HL-60 (cell line): Measurements from ENCODE around the gene ZFHX2.

Experiments used
- DNase-seq, 2 experiments: peaks; one replicate each; pipeline ENCODE4 v3.0.0-alpha.2; 2010 to 2020; ENCODE audit warnings: low read depth in 1 of 2, low spot score in 1 of 2
- H3K27ac ChIP-seq: fragments of 250-450 bp; sonication (Bioruptor Pico); replicated peaks from 2 replicates; pipeline ENCODE4 v1.5.1; 2020; ENCODE audit warnings: mild to moderate bottlenecking, moderate library complexity
- H3K27me3 ChIP-seq: fragments of 250-450 bp; sonication (Bioruptor Pico); 2 replicates; pipeline ENCODE4 v1.5.1; 2021; ENCODE audit warnings: mild to moderate bottlenecking, moderate library complexity; ENCODE audit not compliant: insufficient read depth, poor library complexity, severe bottlenecking
- H3K4me3 ChIP-seq: replicated peaks from 2 replicates; pipeline ENCODE4 v1.5.1; 2011; ENCODE audit warnings: mild to moderate bottlenecking, control low read depth, low read length; ENCODE audit not compliant: insufficient read depth
- CTCF ChIP-seq: IDR thresholded peaks from one replicate; pipeline ENCODE4 v1.5.1; 2011; ENCODE audit warnings: low read length, control low read depth, inconsistent platforms; ENCODE audit not compliant: insufficient read depth
- GABPA ChIP-seq: IDR thresholded peaks from 2 replicates; pipeline ENCODE4 v1.6.1; 2012; ENCODE audit warnings: low read depth
- POLR2AphosphoS5 ChIP-seq: IDR thresholded peaks from 2 replicates; pipeline ENCODE4 v1.6.1; 2012; ENCODE audit warnings: low read depth
- REST ChIP-seq: IDR thresholded peaks from 2 replicates; pipeline ENCODE4 v1.6.1; 2012; ENCODE audit warnings: low read depth; ENCODE audit not compliant: insufficient replicate concordance
- SPI1 ChIP-seq: IDR thresholded peaks from 2 replicates; pipeline ENCODE4 v1.6.1; 2012; ENCODE audit warnings: low read depth, mild to moderate bottlenecking, borderline replicate concordance

ZFHX2 gene

GRCh38 chr14:23521785-23522640 is 29.6 kb downstream of the ZFHX2 start:
- DNase-seq, result peak in 1 of 2 experiments; percentile 54
- Histone ChIP-seq H3K27ac (no peak overlapping the region), H3K27me3 (no peaks in the 10 kb centered on the region), H3K4me3 (no peak overlapping the region)
- no peak for TF ChIP-seq SPI1
- no peak for TF ChIP-seq REST
- no peak for TF ChIP-seq GABPA
- TF ChIP-seq POLR2AphosphoS5, result no peak
- TF ChIP-seq CTCF, result no peak

- no peak for TF ChIP-seq CTCF
- TF ChIP-seq POLR2AphosphoS5, result no peak
- TF ChIP-seq SPI1, result no peak
- TF ChIP-seq REST, result no peak
- TF ChIP-seq GABPA, result no peak
- no peaks in the 10 kb centered on the region for H3K27me3 ChIP-seq
- no peak overlapping the region for H3K27ac ChIP-seq
- no peak overlapping the region for H3K4me3 ChIP-seq
- DNase-seq, result no peak
Observed at GRCh38 chr14:23520899-23521533, 30.5 kb downstream of the ZFHX2 start.

GRCh38 chr14:23518709-23519108 is 32.9 kb downstream of the ZFHX2 start:
- TF ChIP-seq REST (no peak), GABPA (no peak)
- no peak overlapping the region for H3K4me3 ChIP-seq

More at GRCh38 chr14:23518709-23519108, 32.9 kb downstream of the ZFHX2 start:
- H3K27ac ChIP-seq, result no peak overlapping the region
- no peaks in the 10 kb centered on the region for H3K27me3 ChIP-seq
- DNase-seq, result no peak
